GM19240 (cell line): ENCODE data around the gene UBE4A.
"Not testable (repeated sequence)": the region's sequence is repeated elsewhere in the genome, so short reads cannot be mapped to it uniquely, and the experiment has no call there.

Source experiments
- DNase-seq: peaks from one replicate; pipeline ENCODE4 v3.0.0; 2011; ENCODE audit warnings: low spot score; ENCODE audit not compliant: insufficient read length

Gene UBE4A

GRCh38 chr11:118398791-118399559 is 39.6 kb downstream of the UBE4A start:
- no peak for DNase-seq

DNA sequence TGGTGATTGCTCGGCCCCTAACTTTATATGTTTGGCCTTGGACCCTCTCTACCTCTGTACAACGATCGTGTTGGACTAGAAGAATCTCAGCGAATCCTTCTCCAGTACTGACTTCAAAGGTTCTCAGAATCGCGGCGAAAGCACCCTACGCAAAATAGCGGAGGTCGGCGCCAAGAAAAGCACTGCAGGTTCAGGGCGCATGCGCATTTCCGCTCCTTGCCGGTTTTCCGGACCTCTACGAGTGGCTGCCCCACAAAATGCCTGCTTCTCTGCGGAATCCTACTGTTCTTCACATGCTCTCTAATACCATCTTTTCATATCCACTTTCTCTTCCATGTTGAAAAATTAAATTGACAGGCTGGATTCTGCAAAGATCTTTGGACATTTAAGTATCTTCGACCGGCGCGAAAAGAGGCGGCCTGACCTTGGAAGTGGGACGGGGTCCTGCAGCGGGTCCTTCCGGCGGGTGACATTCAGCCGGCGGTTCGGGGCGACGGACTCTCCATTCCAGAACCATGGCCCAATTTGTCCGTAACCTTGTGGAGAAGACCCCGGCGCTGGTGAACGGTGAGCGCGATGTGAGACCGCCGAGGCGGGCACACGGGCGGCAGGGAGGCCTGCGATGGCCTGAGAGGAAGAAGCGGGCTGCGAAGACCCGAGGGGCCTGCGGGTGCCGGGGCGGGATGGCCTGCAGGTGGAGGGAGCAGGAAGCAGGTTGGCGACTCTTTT is 41.9 kb downstream of the UBE4A start, which contains the start of gene ATP5MG:
Gene ATP5MG, plus strand, starts transcription at position 456 of the 729 bp plus-strand sequence. Its CDS starts 60 bp downstream, at position 516.
- DNase-seq, result peak; percentile 67

DNA sequence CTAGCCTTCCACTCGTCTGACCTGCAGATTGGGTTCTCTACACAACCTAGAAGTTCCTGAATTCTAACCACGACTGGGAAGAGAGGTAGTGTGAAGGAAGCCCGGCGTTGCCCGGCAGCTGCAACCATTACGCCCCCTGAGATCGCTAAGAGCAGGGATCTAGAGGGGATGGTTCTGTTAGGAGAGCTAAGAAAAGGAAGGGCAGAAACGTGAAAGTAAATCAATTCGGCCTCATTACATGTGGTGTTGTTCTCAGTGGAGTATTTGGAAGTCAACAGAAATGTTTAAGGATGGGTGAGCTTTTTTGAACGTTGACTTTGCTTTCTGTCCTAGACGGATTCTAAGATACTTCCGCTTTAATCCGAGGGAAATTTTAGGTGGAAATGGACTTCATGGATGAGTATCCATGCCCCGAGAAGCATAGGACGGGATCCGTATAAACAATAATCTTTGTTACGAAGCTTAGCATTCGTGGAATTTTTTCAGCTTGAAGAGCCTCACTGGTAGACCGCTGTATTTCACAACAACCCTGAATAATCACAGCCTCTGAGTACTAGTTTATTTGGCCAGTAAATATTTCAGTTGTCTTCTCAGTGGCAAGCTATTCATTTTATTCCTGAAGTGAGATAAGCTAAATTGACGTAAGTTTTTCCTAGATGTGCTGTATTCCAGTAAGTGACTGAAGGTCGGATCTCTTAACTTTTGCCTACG is 42.6 kb downstream of the UBE4A start:
- no peak for DNase-seq

DNA sequence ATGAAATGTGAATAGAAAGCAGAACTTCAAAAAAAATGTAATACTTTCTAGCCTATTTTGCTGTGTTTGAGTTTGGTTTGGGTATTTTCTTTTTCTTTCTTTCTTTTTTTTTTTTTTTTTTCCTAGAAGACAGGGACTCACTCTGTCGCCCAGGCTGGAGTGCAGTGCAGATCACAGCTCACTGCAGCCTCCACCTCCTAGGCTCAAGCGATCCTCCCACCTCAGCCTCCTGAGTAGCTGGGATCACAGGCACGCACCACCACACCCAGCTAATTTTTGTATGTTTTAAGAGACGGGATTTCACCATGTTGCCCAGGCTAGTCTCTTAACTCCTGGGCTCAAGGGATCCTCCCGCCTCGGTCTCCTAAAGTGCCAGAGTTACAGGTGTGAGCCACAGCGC is 43.2 kb downstream of the UBE4A start:
- DNase-seq, result not testable (repeated sequence)

GRCh38 chr11:118406599-118407166 is 47.3 kb downstream of the UBE4A start:
- no peak for DNase-seq

- no peak for DNase-seq
These were observed 50.8 kb downstream of the UBE4A start for GRCh38 chr11:118410055-118410745.

GRCh38 chr11:118411530-118411929 is 52.1 kb downstream of the UBE4A start:
- DNase-seq, result no peak

GRCh38 chr11:118412921-118413320 is 53.5 kb downstream of the UBE4A start:
- DNase-seq, result no peak

GRCh38 chr11:118415062-118415738 is 55.8 kb downstream of the UBE4A start:
- no peak for DNase-seq

- no peak for DNase-seq
These were observed 56.3 kb downstream of the UBE4A start for GRCh38 chr11:118415739-118416068.

DNA sequence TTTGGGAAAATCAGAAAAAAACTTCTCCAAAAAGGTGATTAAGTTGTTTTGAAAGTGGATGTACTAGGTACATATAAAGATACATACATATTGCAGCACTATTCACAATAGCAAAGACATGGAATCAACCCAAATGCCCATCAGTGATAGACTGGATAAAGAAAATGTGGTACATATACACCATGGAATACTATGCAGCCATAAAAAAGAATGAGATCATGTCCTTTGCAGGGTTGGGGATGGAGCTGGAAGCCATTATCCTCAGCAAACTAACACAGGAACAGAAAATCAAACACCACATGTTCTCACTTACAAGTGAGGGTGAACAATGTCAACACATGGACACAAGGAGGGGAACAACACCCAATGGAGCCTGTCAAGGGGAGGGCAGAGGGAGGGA is 57.5 kb downstream of the UBE4A start:
- not testable (repeated sequence) for DNase-seq

DNA sequence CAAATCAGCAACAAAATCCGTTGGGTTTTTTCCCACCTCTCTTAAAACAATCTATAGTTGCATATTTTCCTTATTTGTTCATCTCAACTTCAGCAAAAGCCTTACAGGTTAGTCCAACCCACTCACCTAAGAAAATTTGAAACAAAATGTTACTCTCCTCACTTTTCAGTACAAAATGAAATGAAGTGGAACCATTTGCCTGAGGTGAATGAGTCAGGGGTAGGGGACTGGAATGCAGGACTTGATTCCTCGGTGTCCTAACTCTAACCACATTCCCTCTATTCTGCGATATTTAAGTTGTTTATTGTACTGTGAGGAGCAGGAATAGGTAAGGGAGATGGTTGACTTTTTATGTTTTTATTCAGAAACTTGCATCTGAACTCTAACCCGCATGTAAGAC is 58.4 kb downstream of the UBE4A start:
- no peak for DNase-seq

GRCh38 chr11:118418766-118419165 is 59.4 kb downstream of the UBE4A start:
- no peak for DNase-seq

- no peak for DNase-seq
These were observed 68.3 kb downstream of the UBE4A start for GRCh38 chr11:118427707-118428106.

DNA sequence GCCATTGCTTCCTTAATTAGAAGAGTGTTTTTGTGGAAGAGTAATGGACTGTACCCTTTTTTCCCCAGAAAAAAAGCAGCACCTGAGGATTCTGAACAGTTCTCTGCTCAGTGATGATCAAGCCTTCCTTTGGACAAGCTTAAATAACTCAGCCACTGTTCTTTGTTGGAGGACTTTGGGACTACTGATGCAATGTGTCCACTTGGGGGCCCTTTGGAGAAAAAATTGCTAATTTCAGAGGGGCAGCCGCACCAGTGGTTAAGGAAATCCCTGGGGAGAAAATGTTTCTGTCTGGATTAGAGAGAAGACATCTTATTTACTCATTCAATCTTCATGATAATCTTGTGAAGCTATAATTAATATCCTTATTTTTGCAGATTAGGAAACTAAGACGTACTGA is 71.6 kb downstream of the UBE4A start:
- DNase-seq, result no peak

- DNase-seq, result no peak
These were observed 74.7 kb downstream of the UBE4A start for GRCh38 chr11:118434123-118434552.

DNA sequence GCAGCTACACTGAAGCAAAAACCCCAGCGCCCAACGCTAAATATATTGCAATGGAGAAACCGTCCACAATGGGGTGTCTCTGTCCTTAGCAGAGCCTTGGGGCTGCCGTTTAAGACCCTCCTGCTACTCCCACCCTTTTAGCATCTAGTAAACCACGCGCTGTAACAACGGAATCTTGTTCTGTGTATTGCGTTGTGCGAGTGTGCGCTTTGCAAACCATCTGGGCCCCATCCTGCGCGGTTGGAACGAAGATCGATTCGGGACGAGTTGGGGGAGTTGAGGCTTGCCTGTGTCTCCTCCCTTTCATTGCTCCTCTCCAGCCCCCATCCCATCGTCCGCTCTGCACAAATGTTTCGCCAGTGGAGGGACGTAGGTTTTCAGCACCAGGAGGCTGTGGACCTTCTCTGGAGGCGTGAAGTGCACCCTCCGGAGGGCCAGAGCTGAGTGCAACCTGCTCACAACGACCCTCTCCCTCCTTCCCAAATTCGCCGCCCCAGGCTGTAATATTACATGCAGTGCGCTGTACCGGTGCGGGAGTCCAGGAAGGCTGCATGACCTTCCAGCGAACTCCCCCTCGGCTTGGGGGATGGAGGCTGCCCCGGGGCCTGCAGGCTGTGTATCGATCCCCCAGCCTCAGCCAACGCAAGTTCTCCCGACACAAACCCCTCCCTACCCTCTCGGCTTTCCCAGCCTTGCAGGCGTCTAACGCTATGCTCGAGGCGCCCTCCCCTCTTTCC is 75.3 kb downstream of the UBE4A start:
- no peak for DNase-seq

GRCh38 chr11:118435290-118435892 is 76.0 kb downstream of the UBE4A start:
- no peak for DNase-seq

DNA sequence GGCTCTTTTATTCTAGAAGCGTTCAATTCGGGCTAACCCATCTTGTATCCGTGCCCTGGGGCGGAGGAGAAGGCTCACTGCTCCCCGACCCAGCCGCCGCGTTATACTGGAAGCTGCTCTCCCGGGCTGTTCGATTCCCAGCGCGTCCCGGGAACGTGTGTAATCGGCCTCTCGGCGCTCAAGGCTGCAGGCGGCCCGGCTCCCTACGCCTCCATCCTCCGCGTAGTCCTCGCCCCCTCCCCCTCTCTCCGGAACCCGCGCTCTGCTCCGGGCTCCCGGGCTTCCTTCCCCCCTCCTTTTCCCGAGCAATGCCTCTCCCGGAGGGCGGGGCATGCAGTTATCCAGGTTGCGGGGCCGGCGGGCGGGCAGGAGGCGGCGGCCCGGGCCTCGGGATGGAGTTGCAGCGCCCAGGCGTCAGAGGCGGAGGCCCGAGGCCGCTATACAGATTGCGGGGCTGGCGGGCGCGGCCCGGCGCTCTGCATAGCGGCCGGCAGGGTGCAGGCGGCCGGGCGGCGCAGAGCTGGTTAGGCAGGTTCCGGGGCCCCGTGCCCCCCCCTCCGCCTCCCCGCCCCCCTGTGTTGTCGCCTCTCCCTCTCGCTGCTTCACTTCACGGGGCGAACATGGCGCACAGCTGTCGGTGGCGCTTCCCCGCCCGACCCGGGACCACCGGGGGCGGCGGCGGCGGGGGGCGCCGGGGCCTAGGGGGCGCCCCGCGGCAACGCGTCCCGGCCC is 76.7 kb downstream of the UBE4A start, which contains the start of gene KMT2A:
Gene KMT2A, plus strand, starts transcription at position 600 of the 732 bp plus-strand sequence. Its CDS starts 21 bp downstream, at position 621.
- no peak for DNase-seq
